Ascending aorta (tissue), 2 donors: ENCODE measurements around the gene INTS7. TPM values are rescaled to one million over a fixed set of nuclear protein-coding genes. Genes with fewer than 3 reads are reported as not detected.
A peak's percentile ranks its signal among the peaks of the same experiment; 100 is the strongest.

Experiments used
- DNase-seq, 2 donors: peaks; one replicate each; pipeline ENCODE4 v3.0.0-alpha.2; 2019; ENCODE audit warnings: low spot score in 2 of 2
- H3K27ac ChIP-seq, 2 donors: fragments of 200-600 bp; sonication (generic); one replicate each; pipeline ENCODE4 v1.5.1; 2016 to 2017; ENCODE audit warnings: mild to moderate bottlenecking in 1 of 2
- H3K27me3 ChIP-seq: fragments of 200-600 bp; sonication (generic); one replicate; pipeline ENCODE4 v1.5.1; 2017
- H3K36me3 ChIP-seq, 2 donors: fragments of 200-600 bp; sonication (generic); one replicate each; pipeline ENCODE4 v1.5.1; 2016
- H3K4me1 ChIP-seq, 2 donors: fragments of 200-600 bp; sonication (generic); one replicate each; pipeline ENCODE4 v1.5.1; 2016 to 2017; ENCODE audit warnings: mild to moderate bottlenecking in 1 of 2
- H3K4me3 ChIP-seq, 2 donors: fragments of 200-600 bp; sonication (generic); one replicate each; pipeline ENCODE4 v1.5.1; 2016 to 2017; ENCODE audit warnings: mild to moderate bottlenecking in 1 of 2
- H3K9me3 ChIP-seq, 2 donors: fragments of 200-600 bp; sonication (generic); one replicate each; pipeline ENCODE4 v1.5.1; 2016
- intact Hi-C: fragments of 100-400 bp; cut with DNase I; formaldehyde crosslinking; loops from one replicate; pipeline ENCODE4 v1.15.1; 2023
- total RNA-seq: library from RNA; depleted of rRNA; stranded (reverse); fragments of >200 nt; gene quantifications from one replicate; pipeline ENCODE4 v1.1.0, GENCODE V29; 2016
- TF ChIP-seq, protein P1 (sequence below), 3 experiments: fragments of 200-600 bp in 2 of 3; fragments of 450-650 bp in 1 of 3; sonication (generic) in 2 of 3; IDR thresholded peaks; one replicate each; pipeline ENCODE4 v1.5.1; 2016 to 2019; ENCODE audit warnings: antibody characterized with exemption in 3 of 3, mild to moderate bottlenecking in 1 of 3, moderate library complexity in 1 of 3

INTS7 gene
- total RNA-seq, 1 donor from 2014 or later = 10.5 TPM

DNA sequence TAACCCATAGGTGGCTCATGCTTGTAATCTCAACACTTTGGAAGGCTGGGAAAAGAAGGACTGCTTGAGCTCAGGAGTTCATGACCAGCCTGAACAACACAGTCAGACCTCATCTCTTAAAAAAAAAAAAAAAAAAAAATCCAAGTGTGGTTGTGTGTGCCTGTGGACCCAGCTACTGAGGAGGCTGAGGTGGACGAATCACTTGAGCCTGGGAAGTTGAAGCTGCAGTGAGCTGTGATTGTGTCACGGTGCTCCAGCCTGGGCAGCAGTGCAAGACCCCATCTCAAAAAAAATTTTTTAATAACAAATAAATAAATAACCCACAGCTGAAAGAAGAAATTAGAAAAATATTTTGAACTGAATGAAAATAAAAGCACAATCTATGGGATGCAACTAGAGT, 13.8 kb downstream of the INTS7 start:
- Histone ChIP-seq H3K27me3 (no peaks in the 10 kb centered on the region), H3K27ac (no peak overlapping the region), H3K36me3 (peaks cover 0 to 2% of the 10 kb centered on the region in 2 donors), H3K9me3 (no peaks in the 10 kb centered on the region), H3K4me3 (no peak overlapping the region), H3K4me1 (no peaks in the 10 kb centered on the region)
- TF ChIP-seq, protein P1, sequence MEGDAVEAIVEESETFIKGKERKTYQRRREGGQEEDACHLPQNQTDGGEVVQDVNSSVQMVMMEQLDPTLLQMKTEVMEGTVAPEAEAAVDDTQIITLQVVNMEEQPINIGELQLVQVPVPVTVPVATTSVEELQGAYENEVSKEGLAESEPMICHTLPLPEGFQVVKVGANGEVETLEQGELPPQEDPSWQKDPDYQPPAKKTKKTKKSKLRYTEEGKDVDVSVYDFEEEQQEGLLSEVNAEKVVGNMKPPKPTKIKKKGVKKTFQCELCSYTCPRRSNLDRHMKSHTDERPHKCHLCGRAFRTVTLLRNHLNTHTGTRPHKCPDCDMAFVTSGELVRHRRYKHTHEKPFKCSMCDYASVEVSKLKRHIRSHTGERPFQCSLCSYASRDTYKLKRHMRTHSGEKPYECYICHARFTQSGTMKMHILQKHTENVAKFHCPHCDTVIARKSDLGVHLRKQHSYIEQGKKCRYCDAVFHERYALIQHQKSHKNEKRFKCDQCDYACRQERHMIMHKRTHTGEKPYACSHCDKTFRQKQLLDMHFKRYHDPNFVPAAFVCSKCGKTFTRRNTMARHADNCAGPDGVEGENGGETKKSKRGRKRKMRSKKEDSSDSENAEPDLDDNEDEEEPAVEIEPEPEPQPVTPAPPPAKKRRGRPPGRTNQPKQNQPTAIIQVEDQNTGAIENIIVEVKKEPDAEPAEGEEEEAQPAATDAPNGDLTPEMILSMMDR (IDR thresholded peaks at IDR 0.05) = no peak
- no peak for DNase-seq
- intact Hi-C loops = no loop called here

DNA sequence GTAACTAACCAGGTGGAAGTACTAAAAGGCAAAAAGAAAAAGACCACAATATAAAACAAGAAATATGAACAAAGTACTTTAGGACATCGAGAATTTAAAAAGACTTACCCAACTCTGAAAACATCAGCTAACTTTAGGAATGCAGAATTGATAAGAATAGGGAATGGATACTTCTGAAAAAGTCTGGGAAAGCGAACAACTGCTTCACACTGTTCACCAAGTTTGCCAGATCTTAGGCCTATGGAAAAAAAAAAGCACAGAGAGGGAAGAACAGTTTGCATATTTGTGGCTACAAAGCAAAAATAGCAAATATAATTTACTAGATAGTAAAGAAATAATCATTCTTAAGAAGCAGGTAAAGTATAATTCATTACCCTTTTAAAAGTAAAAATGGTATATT, 14.4 kb downstream of the INTS7 start:
- H3K36me3 ChIP-seq = peaks cover 0 to 2% of the 10 kb centered on the region in 2 donors
- DNase-seq = no peak
- intact Hi-C loops = no loop called here
- H3K4me1 ChIP-seq = no peaks in the 10 kb centered on the region
- H3K9me3 ChIP-seq = no peaks in the 10 kb centered on the region
- H3K27me3 ChIP-seq = no peaks in the 10 kb centered on the region
- H3K4me3 ChIP-seq = no peak overlapping the region
- TF ChIP-seq, protein P1 (IDR thresholded peaks at IDR 0.05) = no peak
- H3K27ac ChIP-seq = no peak overlapping the region

DNA sequence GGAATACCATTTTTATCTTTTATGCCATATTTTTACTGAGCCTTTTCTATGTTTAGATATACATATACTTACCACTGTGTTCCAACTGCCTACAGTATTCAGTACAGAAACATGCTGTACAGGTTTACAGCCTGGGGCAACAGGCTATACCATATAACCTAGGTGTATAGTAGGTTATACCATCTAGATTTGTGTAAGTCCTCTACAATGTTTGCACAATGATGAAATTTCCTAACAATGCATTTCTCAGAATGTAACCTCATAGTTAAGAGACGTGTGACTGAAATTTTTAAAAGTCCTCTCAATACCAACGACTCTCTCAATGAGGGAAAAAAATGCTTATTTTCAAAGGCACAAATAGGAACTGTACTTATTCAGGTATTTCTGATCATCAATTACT, 21.7 kb downstream of the INTS7 start:
- DNase-seq = no peak
- no peak overlapping the region for H3K27ac ChIP-seq
- no peaks in the 10 kb centered on the region for H3K27me3 ChIP-seq
- H3K4me3 ChIP-seq = no peak overlapping the region
- TF ChIP-seq, protein P1 (IDR thresholded peaks at IDR 0.05) = no peak
- no peaks in the 10 kb centered on the region for H3K36me3 ChIP-seq
- intact Hi-C loops = no loop called here
- no peaks in the 10 kb centered on the region for H3K4me1 ChIP-seq
- H3K9me3 ChIP-seq = no peaks in the 10 kb centered on the region

DNA sequence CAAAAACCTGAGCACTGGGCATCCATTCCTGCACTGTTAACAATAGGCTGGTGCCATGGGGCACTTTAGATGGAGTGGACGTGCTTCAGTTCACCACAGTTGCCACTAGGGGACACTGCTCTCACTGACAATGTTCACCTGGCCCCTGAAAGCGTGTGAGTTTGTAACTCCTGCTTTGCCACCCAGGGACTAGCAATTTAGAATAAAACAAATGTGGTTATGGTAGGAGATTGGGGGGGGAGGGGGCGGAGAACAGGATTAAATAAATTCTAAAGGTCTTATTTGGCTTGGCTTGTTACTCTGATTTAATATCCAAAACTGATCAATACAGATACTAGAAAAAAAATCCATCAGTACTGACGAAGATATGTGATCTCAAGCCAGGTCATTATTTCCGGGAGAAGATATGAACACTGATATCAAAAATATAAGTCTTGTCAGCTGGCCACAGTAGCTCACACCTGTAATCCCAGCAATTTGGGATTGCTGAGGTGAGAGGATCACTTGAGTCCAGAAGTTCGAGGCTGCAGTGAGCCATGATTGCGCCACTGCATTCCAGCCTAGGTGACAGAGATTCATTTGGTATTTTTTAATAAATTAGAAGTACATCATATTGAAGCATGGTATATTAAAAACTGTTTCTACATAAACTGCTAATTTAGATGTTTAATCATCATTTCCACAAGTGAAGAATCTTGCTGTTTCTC, 23.2 kb downstream of the INTS7 start:
- no peak overlapping the region for H3K27ac ChIP-seq
- H3K4me1 ChIP-seq = no peaks in the 10 kb centered on the region
- DNase-seq = peak in 1 of 2 donors; percentile 78
- H3K27me3 ChIP-seq = no peaks in the 10 kb centered on the region
- no peaks in the 10 kb centered on the region for H3K9me3 ChIP-seq
- TF ChIP-seq, protein P1 (IDR thresholded peaks at IDR 0.05) = peak; percentile 84 to 94 (median 92)
- H3K36me3 ChIP-seq = no peaks in the 10 kb centered on the region
- H3K4me3 ChIP-seq = no peak overlapping the region
- intact Hi-C loops = loop anchor here (1.0 kb wide), 1 partner anchor 23 kb away; the partner anchor contains the start of genes DTL and INTS7

DNA sequence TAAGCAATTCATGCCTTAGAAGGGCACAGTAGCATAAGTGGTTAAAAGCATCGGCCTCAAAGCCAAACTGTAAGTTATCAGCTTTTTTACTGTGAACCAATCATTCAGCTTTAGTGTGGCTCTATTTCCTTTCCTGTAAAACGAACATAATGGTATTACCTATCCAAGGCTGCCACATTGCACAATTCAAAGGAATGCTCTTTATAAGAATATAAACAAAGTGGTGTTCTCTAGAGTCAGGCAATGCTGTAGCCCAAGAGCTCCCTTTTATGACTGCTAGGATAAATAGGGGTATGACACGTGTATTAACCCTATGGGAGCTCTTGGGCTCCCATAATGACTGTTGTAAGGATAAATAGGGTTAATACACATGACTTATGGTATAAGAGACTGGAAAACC, 25.4 kb downstream of the INTS7 start:
- Histone ChIP-seq H3K9me3 (no peaks in the 10 kb centered on the region), H3K27ac (no peak overlapping the region), H3K36me3 (peaks cover 0 to 13% of the 10 kb centered on the region in 2 donors), H3K27me3 (no peaks in the 10 kb centered on the region), H3K4me1 (no peaks in the 10 kb centered on the region), H3K4me3 (no peak overlapping the region)
- DNase-seq = no peak
- TF ChIP-seq, protein P1 (IDR thresholded peaks at IDR 0.05) = no peak
- intact Hi-C loops = no loop called here
